H1 (cell line): ENCODE data around the gene TIGD6. TPM values are rescaled to one million over a fixed set of nuclear protein-coding genes. Genes with fewer than 3 reads are reported as not detected.

Source experiments
- ASH2L ChIP-seq: fragments of 200-600, 300-600 bp; sonication (generic); IDR thresholded peaks from one replicate; pipeline ENCODE4 v1.7.1; 2017; ENCODE audit warnings: low read length
- ATF3 ChIP-seq: IDR thresholded peaks from 2 replicates; pipeline ENCODE4 v1.6.1; 2011; ENCODE audit warnings: low read depth, mild to moderate bottlenecking, low read length; ENCODE audit not compliant: insufficient read depth
- BCL11A ChIP-seq, 2 experiments: IDR thresholded peaks; one replicate each; pipeline ENCODE4 v1.6.1; 2011; ENCODE audit warnings: low read depth in 2 of 2, low read length in 2 of 2, mild to moderate bottlenecking in 2 of 2
- BRCA1 ChIP-seq: IDR thresholded peaks from 2 replicates; pipeline ENCODE4 v1.6.1; 2012; ENCODE audit warnings: low read depth, low read length, improper control_type of control experiment
- CEBPB ChIP-seq: IDR thresholded peaks from 2 replicates; pipeline ENCODE4 v1.6.1; 2012; ENCODE audit warnings: low read depth, low read length
- CHD1 ChIP-seq: IDR thresholded peaks from 2 replicates; pipeline ENCODE4 v1.6.1; 2012; ENCODE audit warnings: low read depth, low read length, improper control_type of control experiment
- CHD2 ChIP-seq: IDR thresholded peaks from 2 replicates; pipeline ENCODE4 v1.6.1; 2012; ENCODE audit warnings: low read length, improper control_type of control experiment
- E2F6 ChIP-seq: IDR thresholded peaks from 2 replicates; pipeline ENCODE4 v1.6.1; 2012; ENCODE audit warnings: inconsistent platforms
- EP300 ChIP-seq, 2 experiments: IDR thresholded peaks; 1 replicate in 1 of 2; 2 replicates in 1 of 2; pipeline ENCODE4 v1.6.1; 2011 to 2012; ENCODE audit warnings: low read depth in 2 of 2, low read length in 2 of 2, mild to moderate bottlenecking in 2 of 2, borderline replicate concordance in 1 of 2, inconsistent platforms in 1 of 2, moderate library complexity in 1 of 2
- EZH2 ChIP-seq: fragments of 200-600 bp; sonication (generic); IDR thresholded peaks from 2 replicates; pipeline ENCODE4 v1.7.1; 2012; ENCODE audit warnings: low read depth, mild to moderate bottlenecking, moderate library complexity, low read length, inconsistent platforms; ENCODE audit not compliant: severe bottlenecking
- HDAC6 ChIP-seq: IDR thresholded peaks from one replicate; pipeline ENCODE4 v1.7.1; 2012; ENCODE audit warnings: low read depth, mild to moderate bottlenecking, inconsistent platforms, low read length, moderate library complexity
- JUN ChIP-seq: IDR thresholded peaks from 2 replicates; pipeline ENCODE4 v1.6.1; 2011; ENCODE audit warnings: low read depth, mild to moderate bottlenecking, improper control_type of control experiment, low read length
- KDM4A ChIP-seq: IDR thresholded peaks from one replicate; pipeline ENCODE4 v1.7.1; 2012; ENCODE audit warnings: low read depth, mild to moderate bottlenecking, moderate library complexity, low read length, inconsistent platforms; ENCODE audit not compliant: severe bottlenecking
- KDM5A ChIP-seq: fragments of 200-600 bp; IDR thresholded peaks from 2 replicates; pipeline ENCODE4 v1.7.1; 2012; ENCODE audit warnings: mild to moderate bottlenecking, low read length, inconsistent platforms, mixed read lengths
- MAFK ChIP-seq: IDR thresholded peaks from 2 replicates; pipeline ENCODE4 v1.6.1; 2012; ENCODE audit warnings: low read depth, mild to moderate bottlenecking, improper control_type of control experiment, low read length
- MAX ChIP-seq: IDR thresholded peaks from 2 replicates; pipeline ENCODE4 v1.6.1; 2012; ENCODE audit warnings: inconsistent platforms
- POU5F1 ChIP-seq: IDR thresholded peaks from 2 replicates; pipeline ENCODE4 v1.6.1; 2011; ENCODE audit warnings: low read depth, mild to moderate bottlenecking, low read length, moderate library complexity
- RFX5 ChIP-seq: IDR thresholded peaks from 2 replicates; pipeline ENCODE4 v1.6.1; 2011; ENCODE audit warnings: low read depth, low read length, improper control_type of control experiment, borderline replicate concordance
- RXRA ChIP-seq: IDR thresholded peaks from 2 replicates; pipeline ENCODE4 v1.6.1; 2011; ENCODE audit warnings: low read depth, mild to moderate bottlenecking, low read length, moderate library complexity; ENCODE audit not compliant: insufficient read depth
- SP1 ChIP-seq: IDR thresholded peaks from 2 replicates; pipeline ENCODE4 v1.6.1; 2011; ENCODE audit warnings: low read depth, low read length
- SP2 ChIP-seq: IDR thresholded peaks from 2 replicates; pipeline ENCODE4 v1.6.1; 2012; ENCODE audit warnings: mild to moderate bottlenecking, low read length, inconsistent platforms
- SRF ChIP-seq: IDR thresholded peaks from 2 replicates; pipeline ENCODE4 v1.6.1; 2011; ENCODE audit warnings: mild to moderate bottlenecking, low read depth, low read length, moderate library complexity
- TEAD4 ChIP-seq: IDR thresholded peaks from 2 replicates; pipeline ENCODE4 v1.6.1; 2012; ENCODE audit warnings: low read depth, low read length, inconsistent platforms, mixed read lengths
- polyA plus RNA-seq, 7 experiments: library from polyadenylated mRNA; depleted of rRNA in 3 of 7; stranded (reverse) in 5 of 7; unstranded in 2 of 7; fragments of >200 nt in 5 of 7; fragments of 200-250 nt in 2 of 7; gene quantifications; 1 replicate in 5 of 7; 2 replicates in 1 of 7; 4 replicates in 1 of 7; pipeline versions ENCODE4 v1.2.1 to v1.2.3, GENCODE V29; 2011 to 2013; ENCODE audit warnings: missing spikeins in 2 of 7, mixed read lengths in 2 of 7
- total RNA-seq: library from RNA; stranded (reverse); fragmentation: NEBNext Ultra II Directional; extraction: Animal tissue kit (Norgen Biotek cat#: 25700); gene quantifications from 2 replicates; pipeline ENCODE4 v1.2.1, GENCODE V29; 2021

Gene TIGD6
- total and polyA plus RNA-seq, 2 of the 8 experiments (the other 6 are each of a cell fraction or from before 2014, with no cell fraction given), result 1.3 to 2.4 TPM

GRCh38 chr5:149960272-149961185 is 39.9 kb downstream of the TIGD6 start, which contains the start of gene SLC26A2 (continued):
- TF ChIP-seq E2F6 (peak; percentile 76), EZH2 (no peak), ASH2L (peak; percentile 94), JUN (no peak), POU5F1 (no peak), RXRA (no peak), BCL11A (IDR thresholded peaks at IDR 0.05; ENCODE audit: low read depth in 2 of 2, low read length in 2 of 2) (no peak), EP300 (IDR thresholded peaks at IDR 0.05; ENCODE audit: borderline replicate concordance in 1 of 2, low read depth in 2 of 2, low read length in 2 of 2) (no peak), CEBPB (no peak), KDM5A (no peak), MAFK (no peak), MAX (peak; percentile 71), ATF3 (peak; percentile 68; the same call in 1 of the 2 replicates), SP2 (peak; percentile 78), CHD2 (peak; percentile 90), SP1 (peak; percentile 97), KDM4A (peak; percentile 98), CHD1 (no peak), TEAD4 (0 out of 2 replicates have a peak, but pooled peaks have one; percentile 27), RFX5 (no peak), SRF (no peak), BRCA1 (no peak), HDAC6 (no peak)
